Ramos (cell line): ENCODE measurements around the gene ITCH.
"Not testable (repeated sequence)": the region's sequence is repeated elsewhere in the genome, so short reads cannot be mapped to it uniquely, and the experiment has no call there.

Source experiments
- in situ Hi-C: fragments of 300-500 bp; cut with MboI; formaldehyde crosslinking; loops from one replicate; pipeline ENCODE4 v1.14.3; 2022; ENCODE audit warnings: low sequenced_read_pairs; ENCODE audit not compliant: unreplicated experiment

Gene ITCH

DNA sequence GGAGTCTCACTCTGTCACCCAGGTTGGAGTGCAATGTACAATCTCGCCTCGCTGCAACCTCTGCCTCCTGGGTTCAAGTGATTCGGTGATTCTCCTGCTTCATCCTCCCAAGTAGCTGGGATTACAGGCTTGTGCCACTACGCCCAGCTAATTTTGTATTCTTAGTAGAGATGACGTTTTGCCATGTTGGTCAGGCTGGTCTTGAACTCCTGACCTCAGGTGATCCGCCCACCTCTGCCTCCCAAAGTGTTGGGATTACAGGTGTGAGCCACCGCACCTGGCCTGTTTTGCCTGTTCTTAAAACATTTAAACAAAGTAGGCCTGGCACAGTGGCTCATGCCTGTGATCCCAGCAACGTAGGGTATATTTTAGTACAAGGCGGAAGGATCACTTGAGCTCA, 21.9 kb upstream of the ITCH start:
- in situ Hi-C loops = not testable (repeated sequence)

DNA sequence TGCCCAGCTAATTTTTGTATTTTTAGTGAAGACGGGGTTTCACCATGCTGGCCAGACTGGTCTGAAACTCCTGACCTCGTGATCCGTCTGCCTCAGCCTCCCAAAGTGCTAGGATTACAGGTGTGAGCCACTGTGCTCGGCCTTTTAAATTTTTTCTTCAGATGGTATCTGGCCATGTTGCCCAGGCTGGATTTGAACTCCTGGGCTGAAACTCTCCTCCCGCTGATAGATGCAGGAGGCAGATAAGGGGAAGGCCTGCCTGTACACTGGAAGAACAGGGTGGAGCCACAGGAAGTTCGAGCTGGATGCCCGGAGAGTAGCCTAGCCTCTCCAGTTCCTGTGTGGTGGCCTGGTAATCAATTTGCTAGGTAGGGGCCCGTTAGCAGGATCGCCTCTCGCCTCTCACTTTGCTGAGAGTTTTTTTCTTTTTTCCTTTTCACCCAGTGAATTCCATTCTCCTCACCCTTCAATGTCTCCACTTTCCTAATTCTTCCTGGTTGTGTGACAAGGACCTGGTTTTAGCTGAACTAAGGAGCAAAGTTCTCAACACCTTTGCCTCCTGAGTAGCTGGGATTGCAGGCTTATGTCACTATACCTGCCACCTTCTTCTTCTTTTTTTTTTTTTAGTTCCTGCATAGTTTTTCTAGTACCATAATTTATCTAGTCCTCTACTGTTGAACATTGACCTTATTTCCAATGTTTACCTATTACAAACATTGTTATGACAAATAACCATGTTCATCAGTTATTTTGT, 19.4 kb upstream of the ITCH start:
- in situ Hi-C loops = no loop called here

DNA sequence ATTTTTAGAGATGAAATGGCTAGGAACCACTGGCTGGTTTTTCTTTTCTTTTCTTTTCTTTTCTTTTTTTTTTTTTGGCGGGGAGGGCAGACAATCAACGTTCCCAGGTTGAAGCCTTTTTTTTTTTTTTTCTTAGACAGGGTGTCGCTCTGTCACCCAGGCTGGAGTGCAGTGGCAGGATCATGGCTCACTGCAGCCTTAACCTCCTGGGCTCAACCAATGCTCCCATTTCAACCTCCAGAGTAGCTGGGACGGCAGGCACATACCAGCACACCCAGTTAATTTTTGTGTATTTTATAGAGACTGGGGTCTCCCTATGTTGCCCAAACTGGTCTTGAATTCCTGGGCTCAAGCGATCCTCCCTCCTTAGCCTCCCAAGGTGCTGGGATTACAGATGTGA, 18.8 kb upstream of the ITCH start:
- in situ Hi-C loops = no loop called here

DNA sequence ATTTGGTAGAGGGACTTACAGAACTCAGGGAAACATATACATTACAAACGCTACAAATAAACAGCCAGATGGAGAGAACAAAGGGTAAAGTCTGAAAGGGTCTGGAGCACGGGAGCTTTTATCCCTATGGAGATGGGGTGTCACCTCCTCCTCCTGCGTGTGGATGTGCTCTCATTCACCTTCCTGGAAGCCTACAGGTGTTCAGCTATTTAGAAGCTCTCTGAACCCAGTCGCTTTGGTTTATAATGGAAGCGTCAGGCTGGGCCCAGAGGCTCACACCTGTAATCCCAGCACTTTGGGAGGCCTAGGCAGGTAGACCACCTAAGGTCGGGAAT, 17.7 kb upstream of the ITCH start:
- in situ Hi-C loops = no loop called here

DNA sequence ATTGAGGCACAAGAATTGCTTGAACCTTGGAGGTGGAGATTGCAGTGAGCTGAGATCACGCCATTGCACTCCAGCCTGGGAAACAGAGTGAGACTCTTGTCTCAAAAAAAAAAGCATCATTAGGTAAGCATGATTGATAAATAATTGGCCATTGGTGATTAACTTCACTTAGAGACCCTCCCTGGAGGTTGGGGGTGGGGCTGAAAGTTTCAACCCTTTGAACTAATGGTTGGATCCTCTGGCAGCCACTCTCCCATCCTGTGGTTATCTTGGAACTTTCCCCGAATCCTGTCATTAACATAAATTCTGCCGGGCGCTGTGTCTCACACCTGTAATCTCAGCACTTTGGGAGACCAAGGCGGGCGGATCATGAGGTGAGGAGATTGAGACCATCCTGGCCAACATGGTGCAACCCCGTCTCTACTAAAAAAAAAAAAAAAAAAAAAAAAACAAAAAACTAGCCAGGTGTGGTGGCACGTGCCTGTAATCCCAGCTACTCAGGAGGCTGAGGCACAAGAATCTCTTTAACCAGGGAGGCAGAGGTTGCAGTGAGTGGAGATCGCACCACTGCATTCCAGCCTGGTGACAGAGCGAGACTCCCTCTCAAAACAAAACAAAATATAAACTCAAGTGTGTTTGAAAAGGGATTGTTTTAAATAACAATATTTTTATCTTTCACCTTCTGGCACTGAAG, 17.1 kb upstream of the ITCH start:
- in situ Hi-C loops = not testable (repeated sequence)

DNA sequence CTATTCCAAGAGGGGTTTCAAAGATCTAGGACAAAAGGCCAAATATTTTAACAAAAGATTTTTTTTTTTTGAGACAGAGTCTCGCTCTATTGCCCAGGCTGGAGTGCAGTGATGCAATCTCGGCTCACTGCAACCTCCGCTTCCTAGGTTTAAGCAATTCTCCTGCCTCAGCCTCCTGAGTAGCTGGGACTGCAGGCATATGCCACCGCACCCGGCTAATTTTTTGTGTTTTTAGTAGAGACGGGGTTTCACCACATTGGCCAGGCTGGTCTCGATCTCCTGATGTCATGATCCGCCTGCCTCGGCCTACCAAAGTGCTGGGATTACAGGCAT, 16.6 kb upstream of the ITCH start:
- in situ Hi-C loops = not testable (repeated sequence)

DNA sequence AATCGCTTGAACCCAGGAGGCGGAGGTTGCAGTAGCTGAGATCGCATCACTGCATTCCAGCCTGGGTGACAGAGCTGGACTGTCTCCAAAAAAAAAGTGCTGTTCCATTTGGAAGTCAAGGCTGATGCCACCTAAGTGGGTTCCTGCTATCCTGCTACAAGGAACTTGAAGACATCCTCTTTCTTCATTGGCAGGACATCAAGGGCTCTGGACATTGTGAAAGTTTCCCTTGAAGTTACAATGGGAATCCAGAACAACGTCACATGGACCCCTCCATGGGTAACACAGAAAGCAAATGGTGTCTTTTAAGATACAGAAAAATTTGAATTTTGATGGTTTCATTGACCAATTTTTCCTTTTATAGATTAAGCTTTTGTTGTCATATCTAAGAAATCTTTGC, 15.5 kb upstream of the ITCH start:
- in situ Hi-C loops = no loop called here

DNA sequence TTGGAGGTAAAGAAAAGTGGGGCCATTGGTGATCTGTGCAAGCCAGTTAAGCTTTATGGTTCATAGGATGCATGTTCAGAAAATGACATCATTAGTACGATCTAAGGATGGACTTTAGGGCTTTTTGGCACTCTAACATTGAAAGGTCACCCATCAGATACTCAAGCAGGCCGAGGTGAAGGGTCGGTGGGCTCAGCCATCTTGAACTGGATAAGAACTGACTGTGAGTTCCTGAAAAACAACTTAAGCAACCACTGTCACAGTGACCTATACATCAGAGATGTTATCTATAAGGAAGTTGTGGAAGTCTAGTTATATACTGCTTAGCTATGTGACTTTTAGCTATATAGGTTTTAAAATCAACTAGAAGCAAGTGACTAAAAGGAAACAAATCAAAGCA, 13.0 kb upstream of the ITCH start:
- in situ Hi-C loops = loop anchor here (10.0 kb wide), 1 partner anchor 55 kb away; no protein-coding TSS in a partner anchor

DNA sequence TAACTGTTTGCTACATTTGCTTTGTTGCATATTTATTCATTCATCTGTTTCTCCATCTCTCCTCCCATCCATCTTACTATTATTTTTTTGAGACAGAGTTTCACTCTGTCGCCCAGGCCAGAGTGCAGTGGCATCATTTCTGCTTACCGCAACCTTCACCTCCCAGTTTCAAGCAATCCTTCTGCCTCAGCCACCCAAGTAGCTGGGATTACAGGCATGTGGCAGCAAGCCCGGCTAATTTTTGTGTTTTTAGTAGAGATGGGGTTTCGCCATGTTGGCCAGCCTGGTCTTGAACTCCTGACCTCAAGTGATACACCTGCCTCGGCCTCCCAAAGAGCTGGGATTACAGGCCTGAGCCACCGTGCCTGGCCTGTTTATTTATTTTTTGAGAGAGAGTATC, 9.6 kb upstream of the ITCH start:
- in situ Hi-C loops = loop anchor here (10.0 kb wide), 1 partner anchor 59 kb away; no protein-coding TSS in a partner anchor

DNA sequence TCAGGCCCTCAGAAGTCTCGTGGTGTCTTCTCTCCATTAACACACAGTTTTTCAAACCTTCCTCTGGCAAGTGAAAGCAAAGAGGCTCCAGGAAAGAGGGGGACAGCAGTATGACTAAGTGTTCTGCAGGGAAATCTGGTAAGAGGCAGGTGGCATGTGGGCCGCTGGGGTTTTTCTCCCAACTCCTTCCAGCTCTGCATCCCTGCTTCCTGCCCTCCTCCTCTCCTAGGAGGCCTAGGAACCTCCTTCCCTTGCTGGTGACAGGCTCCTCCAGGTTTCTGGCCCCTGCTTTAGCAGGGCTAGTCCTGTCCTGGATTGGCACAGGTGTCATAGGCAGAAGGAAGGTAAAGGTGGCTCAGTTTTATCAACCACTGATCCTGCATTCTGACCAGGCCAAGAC, 7.6 kb upstream of the ITCH start:
- in situ Hi-C loops = loop anchor here (10.0 kb wide), 1 partner anchor 61 kb away; no protein-coding TSS in a partner anchor

DNA sequence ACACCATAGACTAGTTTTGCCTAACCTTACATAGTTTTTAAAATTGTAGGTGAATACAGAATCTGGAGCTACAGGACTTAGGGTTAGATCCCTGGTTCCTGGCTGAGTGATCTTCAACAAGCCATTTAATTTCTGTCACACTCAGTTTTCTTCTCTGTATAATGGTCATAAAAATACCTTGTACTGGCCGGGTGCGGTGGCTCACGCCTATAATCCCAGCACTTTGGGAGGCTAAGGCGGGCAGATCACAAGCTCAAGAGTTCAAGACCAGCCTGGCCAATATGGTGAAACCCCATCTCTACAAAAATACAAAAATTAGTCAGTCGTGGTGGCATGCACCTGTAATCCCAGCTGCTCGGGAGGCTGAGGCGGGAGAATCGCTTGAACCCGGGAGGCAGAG, 3.3 kb upstream of the ITCH start:
- in situ Hi-C loops = loop anchor here (10.0 kb wide), 1 partner anchor 65 kb away; no protein-coding TSS in a partner anchor

DNA sequence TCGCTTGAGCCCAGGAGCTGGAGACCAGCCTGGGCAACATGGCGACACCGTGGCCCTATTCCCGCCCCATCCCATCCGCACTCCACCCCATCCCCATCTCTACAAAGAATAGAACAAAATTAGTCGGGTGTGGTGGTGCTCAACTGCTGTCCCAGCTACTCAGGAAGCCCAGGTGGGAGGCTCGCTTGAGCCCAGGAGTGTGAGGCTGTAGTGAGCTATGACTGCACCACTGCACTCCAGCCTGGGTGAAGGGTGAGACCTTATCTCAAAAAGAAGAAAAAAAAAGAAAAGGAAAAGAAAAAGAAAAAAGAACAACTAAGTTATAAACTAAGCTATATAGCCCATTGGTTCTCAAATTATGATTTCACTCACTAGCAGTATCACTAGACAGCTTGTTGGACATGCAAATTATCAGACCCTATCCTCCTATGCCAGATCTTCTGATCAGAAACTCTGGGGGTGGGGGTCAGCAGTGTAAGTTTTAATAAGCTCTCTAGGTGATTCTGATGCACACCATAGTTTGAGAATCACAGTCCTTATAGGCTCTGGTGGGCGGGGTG, 491 bp upstream of the ITCH start:
- in situ Hi-C loops = no loop called here

DNA sequence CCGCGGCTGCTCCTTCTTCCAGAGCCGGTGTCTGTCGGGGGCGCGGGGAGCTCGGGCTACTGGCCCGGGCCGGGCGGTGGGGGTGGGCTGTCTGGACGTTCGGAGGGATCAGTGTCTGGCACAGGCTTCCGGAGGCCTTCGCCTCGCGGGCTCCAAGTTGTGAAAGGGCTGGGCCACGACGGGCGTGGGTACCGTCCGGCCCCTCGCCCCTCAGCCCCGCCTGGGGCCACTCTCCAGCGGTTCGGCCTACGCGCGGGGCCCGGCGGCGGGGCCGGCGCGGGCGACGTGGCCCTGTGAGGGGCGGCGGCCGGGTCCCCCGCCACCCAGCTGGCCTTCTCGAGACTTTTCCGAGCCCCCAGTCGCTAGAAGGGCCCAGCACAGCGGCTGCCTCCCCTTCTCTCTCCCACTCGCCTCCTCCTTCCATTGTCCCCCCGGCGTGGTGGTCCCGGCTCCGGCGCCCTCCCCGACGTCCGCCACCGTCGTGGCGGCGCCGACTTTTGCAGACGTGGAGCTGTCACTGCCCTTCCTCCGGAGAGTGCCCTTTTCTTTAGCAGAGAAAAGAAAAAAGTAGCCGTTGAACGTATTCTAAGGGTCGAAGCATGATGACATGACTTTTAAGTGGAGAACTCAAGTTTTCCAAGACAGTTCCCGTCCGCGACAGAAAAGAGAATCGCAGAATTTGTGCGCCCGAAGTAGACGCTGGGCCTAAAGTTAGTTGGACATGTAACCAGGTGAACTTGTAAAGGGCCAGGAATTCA, 571 bp downstream of the ITCH start:
- in situ Hi-C loops = no loop called here

DNA sequence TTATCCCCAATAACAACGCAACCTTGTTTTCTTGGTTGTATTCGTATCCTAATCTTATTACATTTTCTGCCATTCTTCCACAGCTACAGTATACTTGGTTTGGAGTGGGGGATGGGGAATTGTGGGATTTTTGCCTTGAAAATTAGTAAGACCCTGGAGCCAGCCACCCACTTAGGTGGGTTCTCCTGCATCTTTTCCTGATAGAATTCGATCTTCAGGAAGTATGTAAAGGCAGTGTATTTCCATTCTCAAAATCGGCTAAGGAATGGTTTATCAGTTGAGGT, 1.1 kb downstream of the ITCH start:
- in situ Hi-C loops = no loop called here

DNA sequence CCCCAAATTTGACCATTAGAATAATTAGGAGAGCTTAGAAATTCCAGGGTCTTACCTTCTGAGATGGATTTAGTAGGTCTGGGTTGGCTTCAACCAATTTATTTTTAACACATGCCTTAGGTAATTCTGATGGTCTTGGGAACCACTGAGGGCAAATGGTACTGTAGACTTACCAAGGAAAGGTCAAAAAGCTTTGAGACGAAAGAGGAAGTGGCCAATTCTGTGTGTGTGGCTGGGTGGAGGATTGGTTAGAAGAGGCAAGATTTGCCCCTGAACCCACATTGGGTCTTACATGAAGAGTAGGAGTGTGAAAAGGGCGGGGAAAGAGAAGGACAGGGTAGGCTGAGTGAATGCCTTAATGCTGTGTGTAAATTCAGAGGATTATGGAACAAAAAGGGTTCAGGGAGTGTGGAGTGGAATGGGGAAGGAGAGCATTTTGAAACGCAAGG, 2.7 kb downstream of the ITCH start:
- in situ Hi-C loops = no loop called here

DNA sequence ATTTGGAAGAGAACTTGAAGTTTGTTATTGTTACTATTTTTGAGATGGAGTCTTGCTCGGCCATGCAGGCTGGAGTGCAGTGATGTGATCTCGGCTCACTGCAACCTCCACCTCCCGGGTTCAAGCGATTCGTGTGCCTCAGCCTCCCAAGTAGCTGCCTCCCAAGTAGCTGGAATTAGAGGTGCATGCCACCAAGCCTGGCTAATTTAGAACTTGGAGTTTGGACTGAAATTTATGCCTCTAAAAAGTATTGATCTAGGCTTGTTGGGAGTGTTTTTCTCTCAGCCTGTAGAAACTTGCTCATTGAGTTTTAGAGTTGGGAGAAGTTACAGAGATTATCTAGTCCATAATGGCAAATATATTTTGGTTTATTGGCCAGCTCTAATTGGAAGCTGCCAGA, 4.1 kb downstream of the ITCH start:
- in situ Hi-C loops = no loop called here

DNA sequence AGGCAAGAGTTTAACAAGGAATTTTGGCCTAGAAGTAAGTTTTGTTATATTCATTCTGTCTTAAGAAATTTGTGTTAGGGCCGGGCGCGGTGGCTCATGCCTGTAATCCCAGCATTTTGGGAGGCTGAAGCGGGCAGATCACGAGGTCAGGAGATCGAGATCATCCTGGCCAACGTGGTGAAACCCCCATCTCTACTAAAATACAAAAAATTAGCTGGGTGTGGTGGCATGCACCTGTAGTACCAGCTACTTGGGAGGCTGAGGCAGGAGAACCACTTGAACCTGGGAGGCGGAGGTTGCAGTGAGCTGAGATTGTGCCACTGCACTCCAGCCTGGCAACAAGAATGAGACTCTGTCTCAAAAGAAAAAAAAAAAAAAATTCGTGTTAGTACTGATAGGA, 4.8 kb downstream of the ITCH start:
- in situ Hi-C loops = not testable (repeated sequence)

DNA sequence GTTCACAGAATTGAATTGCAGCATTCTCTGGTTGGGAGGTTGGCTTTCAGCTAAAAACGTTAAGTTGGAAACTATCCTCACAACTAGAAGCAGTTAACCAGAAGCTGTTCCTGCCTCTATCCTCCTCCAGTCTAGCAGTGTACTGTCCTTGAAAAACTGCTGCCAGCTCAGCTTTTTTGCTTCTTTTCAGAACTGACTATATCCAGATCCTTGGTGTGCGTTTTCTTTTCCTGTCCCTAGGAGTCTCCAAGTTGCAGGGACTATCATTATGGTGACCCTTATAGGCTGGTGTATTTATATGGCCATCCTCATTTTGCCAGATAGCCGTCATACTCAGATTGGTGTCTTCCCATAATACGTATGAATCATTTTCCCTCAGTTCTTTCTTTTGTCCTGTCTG, 5.5 kb downstream of the ITCH start:
- in situ Hi-C loops = no loop called here

DNA sequence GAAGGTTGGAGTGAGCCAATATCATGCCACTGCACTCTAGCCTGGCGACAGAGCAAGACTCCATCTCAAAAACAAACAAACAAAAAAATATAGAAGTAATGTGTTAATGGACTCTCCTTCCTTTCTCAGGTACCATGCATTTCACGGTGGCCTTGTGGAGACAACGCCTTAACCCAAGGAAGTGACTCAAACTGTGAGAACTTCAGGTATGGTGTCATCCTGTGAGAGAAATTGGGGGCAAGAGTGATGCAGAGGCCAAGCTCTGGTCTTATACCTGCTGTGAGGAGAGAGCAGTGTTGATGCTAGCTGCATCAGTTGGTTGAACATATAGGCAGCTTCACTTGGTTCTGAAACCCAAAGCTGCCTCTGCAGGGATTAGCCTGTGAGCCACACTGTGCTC, 6.2 kb downstream of the ITCH start:
- in situ Hi-C loops = no loop called here

DNA sequence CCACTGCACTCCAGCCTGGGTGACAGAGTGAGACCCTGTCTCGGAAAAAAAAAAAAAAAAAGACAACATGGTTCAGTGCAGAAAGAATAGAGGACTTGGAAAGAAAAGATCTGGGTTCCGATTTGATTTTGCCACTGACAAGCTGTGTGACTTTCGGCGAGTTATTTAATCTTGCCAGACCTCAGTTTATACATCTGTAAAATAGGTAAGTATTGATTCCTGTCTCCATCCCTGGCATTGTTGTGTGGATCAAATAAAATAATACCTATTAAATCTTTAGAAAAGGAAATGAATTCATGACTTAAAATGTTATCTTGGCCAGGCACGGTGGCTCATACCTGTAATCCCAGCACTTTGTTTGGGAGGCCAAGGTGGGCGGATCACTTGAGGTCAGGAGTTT, 7.0 kb downstream of the ITCH start:
- in situ Hi-C loops = no loop called here

DNA sequence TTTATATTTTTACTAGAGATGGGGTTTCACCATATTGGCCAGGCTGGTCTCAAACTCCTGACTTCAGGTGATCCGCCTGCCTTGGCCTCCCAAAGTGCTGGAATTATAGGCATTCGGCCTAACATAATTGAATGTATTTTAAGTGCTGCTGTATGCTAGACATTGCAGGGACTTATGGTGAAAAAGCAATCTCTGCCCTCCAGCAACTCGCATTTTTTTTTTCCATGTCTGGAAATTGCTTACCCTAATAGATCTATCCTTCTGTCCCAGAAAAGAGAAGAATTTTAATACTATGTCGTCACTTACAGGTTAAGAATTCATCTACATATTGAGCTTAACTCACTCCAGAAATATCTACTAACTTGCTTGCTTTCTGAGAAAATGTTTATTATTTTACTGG, 10.4 kb downstream of the ITCH start:
- in situ Hi-C loops = no loop called here
